Activated T-helper 2 cell treated with anti-CD3 and anti-CD28 coated beads, Interferon-gamma antibody, Interleukin-2, Interleukin-4, amounts not matched to agents 10 μg/mL and 5 μg/mL and 100 μg/mL, durations not matched to agents 14 hours and 24 hours and 36 hours (primary cell): ENCODE data around the gene TTC8. TPM values are rescaled to one million over a fixed set of nuclear protein-coding genes. Genes with fewer than 3 reads are reported as not detected.
"Not testable (repeated sequence)": the region's sequence is repeated elsewhere in the genome, so short reads cannot be mapped to it uniquely, and the experiment has no call there.

Experiments
- DNase-seq: peaks from one replicate; pipeline ENCODE4 v3.0.0; 2021; ENCODE audit warnings: low spot score
- H3K27ac Mint-ChIP-seq: one replicate; pipeline ENCODE4 v1.8.0; 2021; ENCODE audit warnings: mixed read lengths
- H3K27me3 Mint-ChIP-seq: one replicate; pipeline ENCODE4 v1.8.0; 2021; ENCODE audit warnings: low read depth, mixed read lengths
- H3K36me3 Mint-ChIP-seq: one replicate; pipeline ENCODE4 v1.8.0; 2021; ENCODE audit warnings: low read depth, mixed read lengths
- H3K4me1 Mint-ChIP-seq: one replicate; pipeline ENCODE4 v1.8.0; 2021; ENCODE audit warnings: low read depth, mixed read lengths
- H3K4me3 Mint-ChIP-seq: one replicate; pipeline ENCODE4 v1.8.0; 2021; ENCODE audit warnings: low read depth, mild to moderate bottlenecking, moderate library complexity, mixed read lengths
- H3K9me3 Mint-ChIP-seq: one replicate; pipeline ENCODE4 v1.8.0; 2021; ENCODE audit warnings: mixed read lengths
- intact Hi-C: fragments of 100-400 bp; cut with micrococcal nuclease; formaldehyde crosslinking; loops from one replicate; pipeline ENCODE4 v1.15.1; 2023
- total RNA-seq: library from RNA; stranded (reverse); gene quantifications from 2 replicates; pipeline ENCODE4 v1.2.3, GENCODE V29; 2022

The TTC8 gene
- 2.1 and 3.1 TPM in 2 replicates for total RNA-seq

DNA sequence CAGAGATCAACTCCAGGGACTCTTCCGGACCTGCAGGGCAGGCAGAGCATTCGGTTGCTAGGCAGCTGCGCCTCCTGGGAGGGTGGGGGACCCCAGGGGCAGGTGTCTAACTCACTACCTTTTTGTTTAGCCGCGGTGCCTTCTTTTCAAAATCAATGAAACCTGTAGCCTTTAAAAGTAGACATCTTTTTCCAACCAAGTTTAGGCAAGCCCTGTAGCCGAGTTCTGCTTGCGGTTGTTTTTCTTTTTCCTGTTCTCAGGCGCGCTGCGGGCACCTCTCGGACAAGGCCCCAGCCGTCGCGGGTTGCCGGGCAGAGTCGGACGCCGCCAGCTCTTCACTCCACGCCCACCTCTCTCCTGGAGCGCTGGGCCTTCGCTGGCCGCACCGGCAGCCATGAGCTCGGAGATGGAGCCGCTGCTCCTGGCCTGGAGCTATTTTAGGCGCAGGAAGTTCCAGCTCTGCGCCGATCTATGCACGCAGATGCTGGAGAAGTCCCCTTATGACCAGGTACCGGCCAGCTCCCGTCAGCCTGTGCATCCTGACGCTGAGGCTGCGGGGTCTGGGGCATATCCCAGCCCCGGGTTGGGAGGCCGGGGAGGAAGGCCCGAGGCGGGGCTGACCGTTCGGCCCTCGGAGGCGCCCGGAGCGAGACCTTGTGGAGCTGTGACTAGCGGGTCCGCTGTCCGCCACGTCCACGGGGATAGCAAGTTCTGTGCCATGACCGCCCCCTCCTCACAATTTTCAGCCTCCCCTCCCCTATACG lies at the start of gene TTC8:
TTC8 (plus strand) TSS at position 338 of the 764 bp plus-strand sequence; CDS start at position 395, 57 bp downstream.
- peaks cover 10% of the 10 kb centered on the region for H3K4me1 Mint-ChIP-seq
- no peaks in the 10 kb centered on the region for H3K36me3 Mint-ChIP-seq
- peaks cover 15% of the 10 kb centered on the region for H3K27me3 Mint-ChIP-seq
- H3K4me3 Mint-ChIP-seq = peak within 1 kb of the TSS; percentile 83
- peak within 1 kb of the TSS; percentile 94 for H3K27ac Mint-ChIP-seq
- intact Hi-C loops = loop anchor here (1.0 kb wide), 1 partner anchor 30 kb away; no protein-coding TSS in a partner anchor
- DNase-seq = peak; percentile 76
- H3K9me3 Mint-ChIP-seq = no peaks in the 10 kb centered on the region

DNA sequence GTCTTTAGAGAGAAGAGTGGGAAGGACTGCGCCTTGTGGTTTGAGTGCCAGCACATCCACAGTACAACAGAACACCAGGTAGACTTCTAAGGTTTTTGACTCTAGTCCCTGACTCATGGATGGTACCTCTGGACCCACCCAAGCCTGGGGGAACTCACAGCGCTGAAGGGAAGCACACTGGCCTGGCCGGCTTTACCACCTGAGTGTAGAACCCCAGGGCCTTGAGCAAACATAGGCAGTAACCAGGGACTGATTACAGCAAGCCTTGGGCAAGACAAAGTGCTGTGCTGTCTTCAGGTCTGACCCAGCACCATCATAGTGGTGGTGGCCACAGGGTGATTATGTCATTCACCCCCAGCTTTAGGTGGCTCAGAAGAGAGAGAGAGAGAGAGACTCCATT lies 48.9 kb upstream of the TTC8 start:
- intact Hi-C loops = no loop called here
- no peak overlapping the region for H3K27ac Mint-ChIP-seq
- H3K36me3 Mint-ChIP-seq = no peaks in the 10 kb centered on the region
- no peak overlapping the region for H3K4me3 Mint-ChIP-seq
- H3K9me3 Mint-ChIP-seq = no peaks in the 10 kb centered on the region
- H3K27me3 Mint-ChIP-seq = peaks cover 2% of the 10 kb centered on the region
- H3K4me1 Mint-ChIP-seq = no peaks in the 10 kb centered on the region
- DNase-seq = no peak

GRCh38 chr14:88785911-88786310 lies 38.5 kb upstream of the TTC8 start:
- peaks cover 15% of the 10 kb centered on the region for H3K27me3 Mint-ChIP-seq
- no peak overlapping the region for H3K4me3 Mint-ChIP-seq
- peaks cover 25% of the 10 kb centered on the region for H3K9me3 Mint-ChIP-seq
- DNase-seq = no peak
- no peak overlapping the region for H3K27ac Mint-ChIP-seq
- intact Hi-C loops = no loop called here
- no peaks in the 10 kb centered on the region for H3K36me3 Mint-ChIP-seq
- H3K4me1 Mint-ChIP-seq = peaks cover 2% of the 10 kb centered on the region

DNA sequence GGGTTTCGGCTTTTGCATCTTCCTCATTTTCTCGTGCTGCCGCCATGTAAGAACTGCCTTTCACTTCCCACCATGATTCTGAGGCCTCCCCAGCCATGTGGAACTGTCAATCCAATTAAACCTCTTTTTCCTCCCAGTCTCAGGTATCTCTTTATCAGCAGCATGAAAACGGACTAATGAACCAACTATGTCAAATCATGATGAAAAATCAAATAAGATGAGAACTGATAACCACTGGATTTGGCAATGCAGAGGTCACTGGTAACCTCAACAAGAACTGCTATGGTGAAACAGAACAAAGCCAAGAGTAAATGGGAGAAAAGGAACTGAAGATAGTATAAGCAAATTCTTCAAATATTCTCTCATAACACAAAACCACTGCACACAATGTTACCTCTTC lies 37.7 kb upstream of the TTC8 start:
- intact Hi-C loops = no loop called here
- Mint-ChIP-seq H3K9me3 (peaks cover 24% of the 10 kb centered on the region), H3K27me3 (peaks cover 22% of the 10 kb centered on the region), H3K36me3 (no peaks in the 10 kb centered on the region), H3K4me1 (peaks cover 4% of the 10 kb centered on the region), H3K4me3 (no peak overlapping the region), H3K27ac (no peak overlapping the region)
- no peak for DNase-seq

DNA sequence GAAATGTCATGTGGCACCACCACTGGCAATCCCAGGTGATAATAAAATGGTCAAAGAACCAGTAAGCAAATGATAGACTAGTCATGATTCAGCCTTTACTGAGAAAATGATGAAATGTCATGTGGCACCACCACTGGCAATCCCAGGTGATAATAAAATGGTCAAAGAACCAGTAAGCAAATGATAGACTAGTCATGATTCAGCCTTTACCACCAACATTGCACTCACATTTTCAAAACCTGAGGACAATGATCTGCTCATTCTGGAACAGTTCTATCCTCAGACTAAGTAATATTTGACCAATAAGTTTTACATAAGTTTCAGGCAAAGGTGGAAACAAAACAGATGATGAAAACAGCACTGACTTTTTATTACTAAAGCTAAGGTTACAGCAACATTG lies 34.9 kb upstream of the TTC8 start:
- DNase-seq, H3K4me3 Mint-ChIP-seq, H3K27ac Mint-ChIP-seq, H3K4me1 Mint-ChIP-seq, H3K9me3 Mint-ChIP-seq, intact Hi-C loops, H3K36me3 Mint-ChIP-seq: not testable (repeated sequence)
- peaks cover 34% of the 10 kb centered on the region for H3K27me3 Mint-ChIP-seq

DNA sequence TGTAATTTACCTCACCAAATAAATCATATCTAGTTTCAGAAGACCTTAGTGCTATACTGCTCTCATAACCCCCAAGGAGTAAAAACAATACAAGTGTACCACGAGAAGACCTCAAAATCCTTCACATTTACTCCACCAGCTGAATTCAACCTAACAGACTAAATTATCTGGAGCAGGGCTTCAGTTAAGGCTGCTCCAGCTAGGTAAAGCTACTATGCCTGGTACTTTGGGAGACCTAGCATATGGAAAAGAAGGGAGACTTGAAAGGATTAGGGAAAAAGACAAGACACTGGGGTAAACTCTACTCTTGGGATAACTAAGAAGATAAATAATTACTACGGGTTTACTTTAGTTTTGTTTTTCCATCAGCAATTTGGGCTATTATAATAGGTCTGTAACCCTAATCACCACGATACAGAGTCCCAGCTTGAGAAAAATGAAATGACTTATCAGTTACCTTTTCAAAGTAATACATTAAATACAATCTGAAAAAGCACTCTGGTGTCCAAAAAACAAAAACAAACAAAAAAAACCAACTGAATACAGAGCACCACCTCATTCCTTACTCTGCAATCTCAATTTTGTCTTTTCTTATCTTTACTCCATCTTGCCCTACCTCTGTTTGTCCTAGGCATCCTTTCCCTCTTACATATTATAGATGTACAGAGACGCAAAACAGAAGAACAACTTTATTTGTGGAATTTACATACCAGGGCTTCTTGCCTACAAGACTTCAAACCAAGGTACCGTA lies 33.8 kb upstream of the TTC8 start:
- H3K4me3 Mint-ChIP-seq = peak overlapping the region; percentile 74
- intact Hi-C loops = loop anchor here (5.0 to 10.0 kb wide), 2 partner anchors 233 to 796 kb away; partner anchors contain the start of genes GALC and PTPN21
- H3K27ac Mint-ChIP-seq = no peak overlapping the region

GRCh38 chr14:88791252-88791621 lies 33.2 kb upstream of the TTC8 start:
- Mint-ChIP-seq H3K27ac (no peak overlapping the region), H3K36me3 (no peaks in the 10 kb centered on the region), H3K4me3 (peak overlapping the region; percentile 74), H3K9me3 (no peaks in the 10 kb centered on the region), H3K4me1 (peaks cover 4% of the 10 kb centered on the region), H3K27me3 (peaks cover 37% of the 10 kb centered on the region)
- intact Hi-C loops = loop anchor here (5.0 to 10.0 kb wide), 2 partner anchors 234 to 796 kb away; partner anchors contain the start of genes GALC and PTPN21
- no peak for DNase-seq

More for the DNA sequence above, 33.8 kb upstream of the TTC8 start:
- Mint-ChIP-seq H3K27me3 (peaks cover 37% of the 10 kb centered on the region), H3K4me1 (peaks cover 4% of the 10 kb centered on the region), H3K9me3 (no peaks in the 10 kb centered on the region), H3K36me3 (no peaks in the 10 kb centered on the region)
- DNase-seq = no peak

GRCh38 chr14:88791629-88792472 lies 32.6 kb upstream of the TTC8 start:
- Mint-ChIP-seq H3K36me3 (no peaks in the 10 kb centered on the region), H3K27ac (no peak overlapping the region), H3K4me3 (peak overlapping the region; percentile 74), H3K27me3 (peaks cover 37% of the 10 kb centered on the region), H3K9me3 (no peaks in the 10 kb centered on the region), H3K4me1 (peaks cover 4% of the 10 kb centered on the region)
- intact Hi-C loops = loop anchor here (5.0 to 10.0 kb wide), 2 partner anchors 235 to 797 kb away; partner anchors contain the start of genes GALC and PTPN21
- DNase-seq = peak; percentile 15

DNA sequence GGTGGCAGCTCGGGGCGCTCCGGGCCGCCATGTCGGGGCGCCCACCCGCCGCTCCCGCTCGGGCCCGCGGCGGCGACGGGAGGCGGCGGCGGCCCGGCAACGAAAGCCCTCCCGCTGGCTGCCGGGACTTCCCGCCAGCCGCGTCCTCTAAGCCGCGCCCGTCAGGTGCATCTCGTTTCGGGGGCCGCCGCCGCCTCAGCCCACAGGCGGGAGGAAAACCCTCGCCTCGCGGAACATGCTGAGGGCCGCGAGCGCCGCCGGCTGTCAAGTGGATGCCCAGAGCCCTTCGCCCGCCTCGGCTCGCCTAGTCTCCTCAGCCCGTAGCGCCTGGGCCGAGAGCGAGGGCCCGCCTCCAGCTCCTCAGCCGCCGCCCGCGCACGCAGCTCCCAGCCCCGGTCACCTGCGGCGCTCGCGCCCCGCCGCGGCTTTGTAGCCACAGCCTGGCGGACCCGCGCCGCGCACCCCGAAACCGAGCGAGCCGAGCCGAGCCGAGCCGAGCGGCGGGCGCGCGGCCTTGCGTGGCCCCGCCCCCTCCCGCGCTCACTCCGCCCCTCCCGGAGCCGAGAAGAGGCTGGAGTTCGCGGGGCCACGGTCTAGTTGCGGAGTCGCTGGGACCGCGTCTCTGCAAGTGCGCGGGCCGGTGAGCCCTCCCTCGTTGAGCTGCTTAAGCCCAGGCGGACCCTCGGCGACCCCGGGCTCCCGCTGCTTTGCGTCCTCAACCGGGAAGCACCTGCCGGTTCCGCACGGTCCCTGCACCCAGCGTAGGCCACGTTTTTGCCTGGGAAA lies 31.8 kb upstream of the TTC8 start, which contains the start of gene EML5:
EML5 (minus strand) TSS at position 481 of the 786 bp plus-strand sequence; CDS start at position 31, 450 bp downstream.
- peak within 1 kb of the TSS; percentile 74 for H3K4me3 Mint-ChIP-seq
- H3K27me3 Mint-ChIP-seq = peaks cover 37% of the 10 kb centered on the region
- no peaks in the 10 kb centered on the region for H3K36me3 Mint-ChIP-seq
- H3K9me3 Mint-ChIP-seq = no peaks in the 10 kb centered on the region
- H3K27ac Mint-ChIP-seq = no peak within 1 kb of the TSS
- peaks cover 4% of the 10 kb centered on the region for H3K4me1 Mint-ChIP-seq
- peak; percentile 76 for DNase-seq
- intact Hi-C loops = loop anchor here (5.0 to 10.0 kb wide), 2 partner anchors 235 to 798 kb away; partner anchors contain the start of genes GALC and PTPN21

DNA sequence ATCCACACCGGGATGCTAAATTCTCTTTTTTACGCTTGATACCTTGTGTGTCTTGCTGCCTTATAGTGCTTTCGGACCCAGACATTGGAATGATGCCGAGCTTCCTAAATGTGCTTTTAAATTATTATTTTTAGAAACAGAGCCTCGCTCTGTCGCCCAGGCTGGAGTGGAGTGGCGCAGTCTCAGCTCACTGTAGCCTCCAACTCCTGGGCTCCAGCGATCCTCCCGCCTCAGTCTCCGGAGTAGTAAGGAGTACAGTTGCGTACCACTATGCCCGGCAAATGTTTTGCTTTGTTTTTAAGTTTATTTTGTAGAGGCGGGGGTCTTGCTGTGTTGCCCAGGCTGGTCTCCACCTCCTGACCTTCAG lies 31.2 kb upstream of the TTC8 start:
- Mint-ChIP-seq H3K27ac (no peak overlapping the region), H3K4me3 (peak overlapping the region; percentile 72)

DNA sequence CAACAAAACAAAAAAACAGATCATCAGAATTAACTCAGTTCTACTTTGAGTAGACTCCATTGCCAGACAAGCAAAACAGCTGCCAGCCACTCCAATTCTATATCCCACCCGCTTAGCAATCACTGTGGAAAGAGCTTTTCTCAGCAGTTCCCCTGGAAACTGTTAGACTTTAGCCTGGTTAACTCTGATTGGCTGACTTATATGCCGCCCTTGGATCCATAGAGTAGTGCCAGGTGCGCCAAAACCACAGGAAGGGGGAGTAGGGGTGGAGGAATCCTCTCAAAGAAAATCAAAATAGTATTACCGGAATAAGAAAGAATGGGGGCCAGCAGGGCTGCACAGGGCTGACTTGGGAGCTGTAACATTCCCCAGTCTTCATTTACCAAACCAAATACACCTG lies 26.3 kb upstream of the TTC8 start:
- Mint-ChIP-seq H3K27me3 (peaks cover 29% of the 10 kb centered on the region), H3K36me3 (no peaks in the 10 kb centered on the region), H3K9me3 (no peaks in the 10 kb centered on the region), H3K4me3 (no peak overlapping the region), H3K27ac (no peak overlapping the region), H3K4me1 (no peaks in the 10 kb centered on the region)
- intact Hi-C loops = loop anchor here (10.0 kb wide), 1 partner anchor 803 kb away; the partner anchor contains the start of gene GALC
- DNase-seq = no peak

More for the DNA sequence above, 31.2 kb upstream of the TTC8 start:
- Mint-ChIP-seq H3K4me1 (peaks cover 4% of the 10 kb centered on the region), H3K27me3 (peaks cover 41% of the 10 kb centered on the region), H3K9me3 (no peaks in the 10 kb centered on the region), H3K36me3 (no peaks in the 10 kb centered on the region)
- intact Hi-C loops = loop anchor here (5.0 to 10.0 kb wide), 2 partner anchors 236 to 798 kb away; partner anchors contain the start of genes GALC and PTPN21
- DNase-seq = no peak
